HL-60 (cell line): ENCODE measurements around the gene CCSER2.

ENCODE experiments used
- SPI1 ChIP-seq: IDR thresholded peaks from 2 replicates; pipeline ENCODE4 v1.6.1; 2012; ENCODE audit warnings: low read depth, mild to moderate bottlenecking, borderline replicate concordance
- TF ChIP-seq, protein P1 (sequence below): IDR thresholded peaks from one replicate; pipeline ENCODE4 v1.5.1; 2011; ENCODE audit warnings: low read length, control low read depth, inconsistent platforms; ENCODE audit not compliant: insufficient read depth

DNA sequence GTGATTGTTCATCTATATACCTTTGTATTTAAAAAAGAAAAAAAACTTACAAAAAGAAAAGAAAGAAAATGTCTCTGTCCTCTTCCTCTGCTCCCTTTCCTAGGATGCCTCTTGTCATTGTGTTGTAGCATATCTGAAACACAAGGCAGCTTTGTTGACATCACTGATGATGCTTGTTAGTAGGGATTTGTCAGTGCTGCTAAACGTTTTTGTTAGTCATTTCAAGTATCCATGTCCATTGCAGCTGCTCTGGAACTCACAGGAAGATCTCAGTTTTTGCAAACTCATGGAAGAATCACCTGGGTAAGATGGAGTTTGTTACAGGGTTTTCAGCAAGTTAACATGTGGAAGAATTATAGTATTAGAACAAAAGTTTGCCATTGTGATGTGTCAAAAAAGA, 123.6 kb downstream of the CCSER2 start:
- TF ChIP-seq, protein P1, sequence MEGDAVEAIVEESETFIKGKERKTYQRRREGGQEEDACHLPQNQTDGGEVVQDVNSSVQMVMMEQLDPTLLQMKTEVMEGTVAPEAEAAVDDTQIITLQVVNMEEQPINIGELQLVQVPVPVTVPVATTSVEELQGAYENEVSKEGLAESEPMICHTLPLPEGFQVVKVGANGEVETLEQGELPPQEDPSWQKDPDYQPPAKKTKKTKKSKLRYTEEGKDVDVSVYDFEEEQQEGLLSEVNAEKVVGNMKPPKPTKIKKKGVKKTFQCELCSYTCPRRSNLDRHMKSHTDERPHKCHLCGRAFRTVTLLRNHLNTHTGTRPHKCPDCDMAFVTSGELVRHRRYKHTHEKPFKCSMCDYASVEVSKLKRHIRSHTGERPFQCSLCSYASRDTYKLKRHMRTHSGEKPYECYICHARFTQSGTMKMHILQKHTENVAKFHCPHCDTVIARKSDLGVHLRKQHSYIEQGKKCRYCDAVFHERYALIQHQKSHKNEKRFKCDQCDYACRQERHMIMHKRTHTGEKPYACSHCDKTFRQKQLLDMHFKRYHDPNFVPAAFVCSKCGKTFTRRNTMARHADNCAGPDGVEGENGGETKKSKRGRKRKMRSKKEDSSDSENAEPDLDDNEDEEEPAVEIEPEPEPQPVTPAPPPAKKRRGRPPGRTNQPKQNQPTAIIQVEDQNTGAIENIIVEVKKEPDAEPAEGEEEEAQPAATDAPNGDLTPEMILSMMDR: no peak
- no peak for TF ChIP-seq SPI1
